Breast epithelium (tissue), 4 donors: ENCODE measurements around the gene KCNG3. TPM values are rescaled to one million over a fixed set of nuclear protein-coding genes. Genes with fewer than 3 reads are reported as not detected.

Experiments used
- DNase-seq, 2 donors: peaks; one replicate each; pipeline ENCODE4 v3.0.0-alpha.2; 2019; ENCODE audit warnings: low spot score in 2 of 2
- H3K27ac ChIP-seq, 2 donors: fragments of 200-600 bp; sonication (generic) in 1 of 2; one replicate each; pipeline ENCODE4 v1.5.1; 2016 to 2019; ENCODE audit warnings: mild to moderate bottlenecking in 1 of 2
- H3K27me3 ChIP-seq, 2 donors: fragments of 200-600 bp; sonication (generic) in 1 of 2; one replicate each; pipeline versions ENCODE4 v1.5.1 to v1.6.0; 2017 to 2019; ENCODE audit warnings: control low read depth in 1 of 2, mild to moderate bottlenecking in 1 of 2
- H3K36me3 ChIP-seq: fragments of 200-600 bp; one replicate; pipeline ENCODE4 v1.5.1; 2019
- H3K4me1 ChIP-seq, 2 donors: fragments of 200-600 bp; sonication (generic); one replicate each; pipeline ENCODE4 v1.5.1; 2016 to 2019; ENCODE audit warnings: control low read depth in 1 of 2
- H3K4me3 ChIP-seq, 3 donors: fragments of 200-600 bp; sonication (generic); 1 replicate in 2 of 3; 2 replicates in 1 of 3; pipeline ENCODE4 v1.5.1; 2016 to 2019; ENCODE audit warnings: mild to moderate bottlenecking in 3 of 3, moderate library complexity in 2 of 3
- H3K9me3 ChIP-seq, 2 donors: fragments of 200-600 bp; sonication (generic) in 1 of 2; one replicate each; pipeline ENCODE4 v1.5.1; 2016 to 2019; ENCODE audit warnings: control low read depth in 1 of 2
- POLR2A ChIP-seq: fragments of 450-650 bp; IDR thresholded peaks from one replicate; pipeline ENCODE4 v1.6.1; 2016; ENCODE audit warnings: antibody characterized with exemption, mild to moderate bottlenecking, moderate library complexity
- POLR2AphosphoS5 ChIP-seq, 3 donors: sonication (generic); formaldehyde crosslinking; IDR thresholded peaks; one replicate each; pipeline ENCODE4 v1.6.1; 2017; ENCODE audit warnings: antibody characterized with exemption in 3 of 3
- intact Hi-C: fragments of 100-400 bp; cut with DNase I; formaldehyde crosslinking; loops from one replicate; pipeline ENCODE4 v1.15.1; 2023; ENCODE audit warnings: low total_unique reads
- total RNA-seq, 3 donors: library from RNA; depleted of rRNA; stranded (reverse); fragments of >200 nt; gene quantifications; one replicate each; pipeline ENCODE4 v1.1.0, GENCODE V29; 2016
- TF ChIP-seq, protein P1 (sequence below), 3 donors: fragments of 450-650 bp; IDR thresholded peaks; one replicate each; pipeline ENCODE4 v1.5.1; 2016 to 2017; ENCODE audit warnings: antibody characterized with exemption in 3 of 3, mild to moderate bottlenecking in 3 of 3, moderate library complexity in 3 of 3

Gene KCNG3
- total RNA-seq, 3 donors from 2014 or later, result 0.33 TPM; not detected in 2

DNA sequence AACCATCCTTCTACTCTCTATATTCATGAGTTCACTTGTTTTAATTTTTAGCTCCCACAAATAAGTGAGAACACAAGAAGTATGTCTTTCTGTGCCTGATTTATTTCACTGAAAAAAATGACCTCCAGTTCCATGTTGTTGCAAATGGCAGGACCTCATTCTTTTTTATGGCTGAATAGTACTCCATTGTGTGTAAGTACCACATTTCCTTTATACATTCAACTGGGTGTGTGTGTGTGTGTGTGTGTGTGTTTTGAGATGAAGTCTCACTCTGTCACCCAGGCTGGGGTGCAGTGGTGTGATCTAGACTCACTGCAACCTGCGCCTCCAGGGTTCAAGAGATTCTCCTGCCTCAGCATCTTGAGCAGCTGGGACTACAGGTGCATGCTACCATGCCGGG is 41.2 kb downstream of the KCNG3 start:
- intact Hi-C loops, result no loop called here
- TF ChIP-seq POLR2AphosphoS5 (IDR thresholded peaks at IDR 0.05) (no peak), POLR2A (no peak)
- TF ChIP-seq, protein P1, sequence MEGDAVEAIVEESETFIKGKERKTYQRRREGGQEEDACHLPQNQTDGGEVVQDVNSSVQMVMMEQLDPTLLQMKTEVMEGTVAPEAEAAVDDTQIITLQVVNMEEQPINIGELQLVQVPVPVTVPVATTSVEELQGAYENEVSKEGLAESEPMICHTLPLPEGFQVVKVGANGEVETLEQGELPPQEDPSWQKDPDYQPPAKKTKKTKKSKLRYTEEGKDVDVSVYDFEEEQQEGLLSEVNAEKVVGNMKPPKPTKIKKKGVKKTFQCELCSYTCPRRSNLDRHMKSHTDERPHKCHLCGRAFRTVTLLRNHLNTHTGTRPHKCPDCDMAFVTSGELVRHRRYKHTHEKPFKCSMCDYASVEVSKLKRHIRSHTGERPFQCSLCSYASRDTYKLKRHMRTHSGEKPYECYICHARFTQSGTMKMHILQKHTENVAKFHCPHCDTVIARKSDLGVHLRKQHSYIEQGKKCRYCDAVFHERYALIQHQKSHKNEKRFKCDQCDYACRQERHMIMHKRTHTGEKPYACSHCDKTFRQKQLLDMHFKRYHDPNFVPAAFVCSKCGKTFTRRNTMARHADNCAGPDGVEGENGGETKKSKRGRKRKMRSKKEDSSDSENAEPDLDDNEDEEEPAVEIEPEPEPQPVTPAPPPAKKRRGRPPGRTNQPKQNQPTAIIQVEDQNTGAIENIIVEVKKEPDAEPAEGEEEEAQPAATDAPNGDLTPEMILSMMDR (IDR thresholded peaks at IDR 0.05), result no peak
- H3K9me3 ChIP-seq, result no peaks in the 10 kb centered on the region
- H3K4me1 ChIP-seq, result no peaks in the 10 kb centered on the region
- no peaks in the 10 kb centered on the region for H3K27me3 ChIP-seq
- H3K36me3 ChIP-seq, result no peaks in the 10 kb centered on the region
- DNase-seq, result no peak
- no peak overlapping the region for H3K27ac ChIP-seq
- H3K4me3 ChIP-seq, result no peak overlapping the region

DNA sequence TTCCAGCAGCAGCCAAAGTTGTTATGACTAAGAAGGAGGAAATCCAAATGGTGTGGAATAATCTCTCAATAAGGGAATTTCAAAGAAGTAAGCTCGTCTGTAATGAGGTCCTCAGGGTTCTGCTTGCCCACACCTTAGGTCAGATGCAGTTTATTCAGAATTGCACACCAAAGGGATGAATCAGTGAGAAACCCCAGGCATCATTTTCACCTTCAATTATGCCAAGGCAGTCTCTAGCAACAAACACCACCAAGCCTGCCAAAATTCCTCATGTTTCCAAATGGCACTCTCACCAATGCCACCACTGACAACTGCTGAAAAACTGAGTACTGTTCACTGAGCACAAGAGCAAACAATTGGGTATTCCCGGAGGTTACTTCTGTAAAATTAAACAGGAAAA is 43.6 kb downstream of the KCNG3 start:
- Histone ChIP-seq H3K4me3 (no peak overlapping the region), H3K4me1 (no peaks in the 10 kb centered on the region), H3K9me3 (no peaks in the 10 kb centered on the region), H3K36me3 (no peaks in the 10 kb centered on the region), H3K27ac (no peak overlapping the region), H3K27me3 (no peaks in the 10 kb centered on the region)
- TF ChIP-seq POLR2A, result no peak
- DNase-seq, result no peak
- intact Hi-C loops, result no loop called here

GRCh38 chr2:42449163-42450087 is 44.4 kb downstream of the KCNG3 start:
- intact Hi-C loops, result no loop called here
- Histone ChIP-seq H3K4me3 (no peak overlapping the region), H3K9me3 (no peaks in the 10 kb centered on the region), H3K27me3 (no peaks in the 10 kb centered on the region), H3K36me3 (no peaks in the 10 kb centered on the region), H3K4me1 (no peaks in the 10 kb centered on the region), H3K27ac (no peak overlapping the region)
- no peak for DNase-seq
- TF ChIP-seq POLR2AphosphoS5 (IDR thresholded peaks at IDR 0.05) (no peak), POLR2A (no peak)
- TF ChIP-seq, protein P1 (IDR thresholded peaks at IDR 0.05), result no peak

DNA sequence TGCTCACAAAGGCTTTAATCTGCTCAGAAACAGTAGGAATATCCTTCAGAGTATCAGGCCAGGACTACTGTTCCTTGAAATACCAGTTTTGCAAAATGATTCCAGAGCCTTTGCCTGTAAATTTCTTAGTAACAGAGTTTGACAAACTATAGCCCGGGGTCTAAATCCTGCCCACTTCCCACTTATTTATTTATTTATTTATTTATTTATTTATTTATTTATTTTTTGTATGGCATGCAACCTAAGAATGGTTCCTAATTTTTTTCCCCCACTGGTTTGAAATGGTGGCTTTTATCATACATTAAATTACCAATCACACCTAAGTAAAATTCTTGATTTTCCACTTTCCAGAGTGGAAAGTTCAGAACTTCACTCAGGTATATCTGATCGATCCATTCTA is 45.6 kb downstream of the KCNG3 start:
- intact Hi-C loops, result no loop called here
- H3K4me3 ChIP-seq, result no peak overlapping the region

GRCh38 chr2:42446503-42447271 is 47.1 kb downstream of the KCNG3 start:
- TF ChIP-seq POLR2AphosphoS5 (IDR thresholded peaks at IDR 0.05) (no peak), POLR2A (no peak)
- TF ChIP-seq, protein P1 (IDR thresholded peaks at IDR 0.05), result no peak
- H3K36me3 ChIP-seq, result no peaks in the 10 kb centered on the region
- H3K9me3 ChIP-seq, result no peaks in the 10 kb centered on the region
- no peak overlapping the region for H3K4me3 ChIP-seq
- no peak overlapping the region for H3K27ac ChIP-seq
- no peak for DNase-seq
- no peaks in the 10 kb centered on the region for H3K27me3 ChIP-seq
- intact Hi-C loops, result no loop called here
- no peaks in the 10 kb centered on the region for H3K4me1 ChIP-seq

More for the DNA sequence above, 45.6 kb downstream of the KCNG3 start:
- H3K36me3 ChIP-seq, result no peaks in the 10 kb centered on the region
- TF ChIP-seq POLR2A (no peak), POLR2AphosphoS5 (IDR thresholded peaks at IDR 0.05) (no peak)
- TF ChIP-seq, protein P1 (IDR thresholded peaks at IDR 0.05), result no peak
- no peak for DNase-seq
- no peak overlapping the region for H3K27ac ChIP-seq
- no peaks in the 10 kb centered on the region for H3K4me1 ChIP-seq
- H3K9me3 ChIP-seq, result no peaks in the 10 kb centered on the region
- H3K27me3 ChIP-seq, result no peaks in the 10 kb centered on the region
